Mesothelial cell of epicardium (in vitro differentiated cells): ENCODE data around the gene ADAR. TPM values are rescaled to one million over a fixed set of nuclear protein-coding genes. Genes with fewer than 3 reads are reported as not detected.

Experiments
- DNase-seq, 2 experiments: peaks; one replicate each; pipeline ENCODE4 v3.0.0; 2021; ENCODE audit warnings: low spot score in 2 of 2; ENCODE audit not compliant: unreplicated experiment in 2 of 2
- H3K27ac Mint-ChIP-seq: 2 replicates; pipeline ENCODE4 v1.8.0; 2021; ENCODE audit warnings: mixed read lengths
- H3K27me3 Mint-ChIP-seq: 2 replicates; pipeline ENCODE4 v1.8.0; 2021; ENCODE audit warnings: low read depth, mixed read lengths
- H3K36me3 Mint-ChIP-seq: 2 replicates; pipeline ENCODE4 v1.8.0; 2021; ENCODE audit warnings: mixed read lengths
- H3K4me1 Mint-ChIP-seq: 2 replicates; pipeline ENCODE4 v1.8.0; 2021; ENCODE audit warnings: mixed read lengths
- H3K4me3 Mint-ChIP-seq: 2 replicates; pipeline ENCODE4 v1.8.0; 2021; ENCODE audit warnings: mild to moderate bottlenecking, moderate library complexity, mixed read lengths
- H3K9me3 Mint-ChIP-seq: 2 replicates; pipeline ENCODE4 v1.8.0; 2021; ENCODE audit warnings: mixed read lengths
- CTCF ChIP-seq: fragments of 200-600 bp; sonication (generic); IDR thresholded peaks from one replicate; pipeline ENCODE4 v1.5.0; 2021; ENCODE audit warnings: antibody characterized with exemption; ENCODE audit not compliant: unreplicated experiment
- total RNA-seq: library from RNA; stranded (reverse); gene quantifications from 3 replicates; pipeline ENCODE4 v1.2.1, GENCODE V29; 2021

ADAR gene
- total RNA-seq, 1 donor from 2014 or later: 229 TPM

GRCh38 chr1:154586641-154587040 lies 21.3 kb downstream of the ADAR start:
- no peak overlapping the region for H3K4me3 Mint-ChIP-seq
- H3K36me3 Mint-ChIP-seq: peaks cover 62% of the 10 kb centered on the region
- DNase-seq: no peak
- H3K27ac Mint-ChIP-seq: no peak overlapping the region
- no peaks in the 10 kb centered on the region for H3K27me3 Mint-ChIP-seq
- no peaks in the 10 kb centered on the region for H3K9me3 Mint-ChIP-seq
- no peaks in the 10 kb centered on the region for H3K4me1 Mint-ChIP-seq
- TF ChIP-seq CTCF: no peak

GRCh38 chr1:154586231-154586630 lies 21.8 kb downstream of the ADAR start:
- Mint-ChIP-seq H3K4me3 (no peak overlapping the region), H3K36me3 (peaks cover 60% of the 10 kb centered on the region), H3K27ac (no peak overlapping the region), H3K27me3 (no peaks in the 10 kb centered on the region), H3K9me3 (no peaks in the 10 kb centered on the region), H3K4me1 (no peaks in the 10 kb centered on the region)
- no peak for DNase-seq
- no peak for TF ChIP-seq CTCF

- no peaks in the 10 kb centered on the region for H3K4me1 Mint-ChIP-seq
- peaks cover 51% of the 10 kb centered on the region for H3K36me3 Mint-ChIP-seq
- no peaks in the 10 kb centered on the region for H3K27me3 Mint-ChIP-seq
- H3K9me3 Mint-ChIP-seq: no peaks in the 10 kb centered on the region
- H3K27ac Mint-ChIP-seq: no peak overlapping the region
- no peak for DNase-seq
- TF ChIP-seq CTCF: no peak
- no peak overlapping the region for H3K4me3 Mint-ChIP-seq
Observed at GRCh38 chr1:154584267-154584994, 23.6 kb downstream of the ADAR start.

- Mint-ChIP-seq H3K9me3 (no peaks in the 10 kb centered on the region), H3K27me3 (no peaks in the 10 kb centered on the region), H3K27ac (no peak overlapping the region), H3K36me3 (peaks cover 47% of the 10 kb centered on the region), H3K4me1 (no peaks in the 10 kb centered on the region), H3K4me3 (no peak overlapping the region)
- no peak for TF ChIP-seq CTCF
- DNase-seq: no peak
Observed at GRCh38 chr1:154583773-154584172, 24.2 kb downstream of the ADAR start.

- Mint-ChIP-seq H3K4me1 (peaks cover under 1% of the 10 kb centered on the region), H3K9me3 (no peaks in the 10 kb centered on the region), H3K36me3 (peaks cover 45% of the 10 kb centered on the region), H3K4me3 (no peak overlapping the region), H3K27me3 (no peaks in the 10 kb centered on the region), H3K27ac (no peak overlapping the region)
- DNase-seq: no peak
- no peak for TF ChIP-seq CTCF
Observed at GRCh38 chr1:154582885-154583284, 25.1 kb downstream of the ADAR start.
